Suppressor macrophage treated with lipopolysaccharide for 4 hours (primary cell): ENCODE results near the gene NARS2.
"Not testable (repeated sequence)": the region's sequence is repeated elsewhere in the genome, so short reads cannot be mapped to it uniquely, and the experiment has no call there.

Experiments
- DNase-seq: peaks from one replicate; pipeline ENCODE4 v3.0.0-alpha.2; 2020

NARS2 gene

DNA sequence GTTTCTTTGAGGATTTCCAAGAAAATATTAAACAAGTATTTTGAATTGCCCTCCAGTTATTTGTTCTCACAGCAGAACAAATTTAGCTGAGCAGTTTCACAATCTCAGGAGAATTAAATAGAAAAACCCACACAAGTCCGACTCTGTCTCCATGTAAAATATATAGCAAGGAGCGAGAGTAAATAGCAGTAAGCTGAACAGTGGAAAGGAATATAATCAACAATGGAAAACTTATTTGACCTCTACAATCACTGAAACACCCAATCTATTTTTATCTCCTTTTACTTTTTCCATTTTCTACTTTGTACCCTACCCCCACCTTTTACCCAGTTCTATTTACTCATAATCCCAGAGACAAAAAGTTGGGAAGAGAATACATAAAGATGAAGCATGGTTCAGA, 34.4 kb downstream of the NARS2 start:
- DNase-seq = no peak

DNA sequence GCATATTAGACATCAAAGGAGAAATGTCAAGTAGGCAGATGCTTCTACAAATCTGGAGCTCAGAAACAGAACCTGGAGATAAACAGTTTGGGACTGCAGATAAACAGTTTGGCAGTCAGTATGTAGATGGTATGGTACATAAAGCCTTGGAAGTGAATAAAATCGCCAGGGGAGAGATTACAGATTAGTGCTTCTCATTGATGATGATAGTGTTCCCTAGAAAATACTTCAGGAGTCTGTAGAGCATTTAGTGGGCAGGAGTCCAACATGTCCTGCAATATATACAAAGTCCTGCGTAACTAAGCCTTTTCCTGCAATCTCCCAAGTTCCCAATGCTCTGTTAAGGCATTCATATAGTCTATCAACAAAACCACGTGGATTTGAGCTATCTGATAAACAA, 35.2 kb downstream of the NARS2 start:
- DNase-seq = no peak

DNA sequence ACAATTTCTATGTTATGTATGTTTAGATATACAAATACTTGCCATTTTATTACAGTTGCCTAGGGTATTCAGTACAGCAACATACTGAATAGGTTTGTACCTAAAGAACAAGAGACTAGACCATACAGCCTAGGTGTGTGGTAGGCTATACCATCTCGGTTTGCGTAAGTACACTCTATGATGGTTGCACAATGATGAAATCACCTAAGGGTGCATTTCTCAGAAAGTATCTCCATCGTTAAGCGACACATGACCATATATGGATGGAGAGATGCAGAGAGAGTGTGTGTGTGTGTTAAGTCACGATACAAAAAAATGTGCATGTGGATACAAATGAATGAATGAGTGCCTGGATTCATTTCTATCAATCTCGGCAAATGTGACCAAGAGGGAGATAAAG, 37.7 kb downstream of the NARS2 start:
- no peak for DNase-seq

DNA sequence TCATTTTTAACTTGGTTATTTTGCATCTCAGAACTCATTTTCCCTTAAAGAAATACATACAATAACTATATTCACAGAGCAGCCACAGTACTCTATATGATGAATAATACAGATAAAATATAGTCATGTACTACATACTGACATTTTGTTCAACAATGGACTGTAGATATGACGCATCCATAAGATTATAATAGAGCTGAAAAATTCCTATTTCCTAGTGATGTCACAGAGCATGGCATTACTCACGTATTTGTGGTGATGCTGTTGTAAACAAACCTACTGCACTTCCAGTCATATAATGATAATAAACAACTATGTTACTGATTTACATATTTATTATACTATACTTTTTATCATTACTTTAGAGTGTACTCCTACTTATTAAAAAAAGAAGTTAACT, 38.7 kb downstream of the NARS2 start:
- DNase-seq = no peak

DNA sequence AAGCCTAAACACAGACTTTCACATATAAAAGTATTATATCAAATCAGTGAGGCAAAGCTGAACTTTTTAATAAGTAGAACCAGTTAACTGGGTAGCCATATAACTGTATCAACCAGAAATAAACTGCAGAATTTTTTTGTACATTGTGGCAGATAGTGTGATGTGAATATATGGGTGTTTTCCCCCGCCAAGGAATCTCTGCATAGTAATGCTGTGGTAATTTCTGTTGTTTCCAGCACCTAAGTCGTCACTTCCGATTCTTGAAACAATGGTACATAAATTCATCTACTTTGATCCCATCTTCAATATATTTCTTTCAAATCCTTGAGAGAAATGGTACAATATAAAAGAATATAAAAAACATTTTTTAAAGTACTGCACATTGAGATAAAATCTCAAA, 39.6 kb downstream of the NARS2 start:
- no peak for DNase-seq

DNA sequence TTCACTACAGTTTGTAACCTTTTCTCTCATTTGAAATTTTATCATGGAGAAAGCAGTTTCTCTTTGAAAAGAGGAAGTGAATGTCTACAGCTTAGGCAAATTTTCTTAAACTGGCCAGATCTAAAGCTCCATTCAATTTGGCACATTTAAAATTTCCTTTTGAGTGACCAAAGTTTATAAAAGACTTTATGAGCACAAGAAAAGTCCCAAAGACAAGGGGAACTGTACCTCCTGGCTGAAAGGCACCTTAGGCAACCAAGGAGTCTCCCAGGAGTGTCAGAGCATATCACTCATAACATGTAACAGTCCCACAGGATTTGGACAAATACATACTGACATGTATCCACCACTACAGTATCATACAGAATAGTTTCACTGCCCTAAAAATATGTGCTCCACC, 41.3 kb downstream of the NARS2 start:
- DNase-seq = peak; percentile 48

DNA sequence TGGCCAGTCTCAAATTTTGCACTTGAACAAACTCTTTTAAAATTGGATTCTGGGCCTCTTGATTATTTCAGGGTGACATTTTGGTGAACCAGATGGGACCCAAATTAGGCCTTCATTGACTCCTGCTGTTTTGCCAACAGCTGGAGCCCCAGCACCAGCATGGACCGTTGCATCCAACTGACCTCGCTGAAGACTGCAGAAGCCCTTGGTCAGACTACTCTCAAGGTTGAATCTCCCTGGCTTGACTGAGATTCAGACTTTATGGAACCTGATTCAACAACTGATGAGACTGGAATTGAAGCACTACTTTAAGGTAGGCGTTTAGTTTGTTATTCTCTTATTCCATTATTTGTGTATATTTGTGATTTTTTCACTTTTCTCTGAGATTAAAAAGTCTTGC, 41.7 kb downstream of the NARS2 start:
- DNase-seq = peak; percentile 2

DNA sequence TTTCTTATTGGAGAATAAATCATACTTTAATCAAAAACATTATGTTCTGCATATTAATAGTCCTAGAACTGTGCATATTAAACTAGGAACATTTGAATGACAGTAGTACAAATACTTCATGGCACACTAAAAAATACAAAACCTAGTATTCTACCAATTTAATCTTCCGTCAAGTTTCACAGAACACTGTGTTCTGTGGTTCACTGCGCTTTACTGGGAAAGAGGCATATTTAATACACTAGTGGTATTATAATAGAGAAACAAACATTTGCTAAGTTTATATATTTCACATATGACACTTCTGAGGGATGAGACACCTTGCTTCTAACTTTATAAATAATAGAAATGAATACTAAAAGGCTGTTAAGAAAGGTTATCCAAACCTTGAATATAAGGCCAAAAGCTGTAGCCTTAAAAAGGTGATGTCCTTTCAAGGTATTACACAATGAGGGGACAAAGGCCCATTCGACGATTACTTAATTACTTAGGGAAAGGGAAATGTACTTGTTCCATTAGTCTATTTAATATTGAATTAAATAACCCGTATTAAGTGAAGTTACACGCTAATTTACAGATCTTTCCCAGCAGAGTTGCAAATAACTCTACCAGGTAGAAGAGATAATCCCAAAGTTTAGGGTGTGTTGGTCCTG, 48.0 kb downstream of the NARS2 start:
- DNase-seq = no peak

DNA sequence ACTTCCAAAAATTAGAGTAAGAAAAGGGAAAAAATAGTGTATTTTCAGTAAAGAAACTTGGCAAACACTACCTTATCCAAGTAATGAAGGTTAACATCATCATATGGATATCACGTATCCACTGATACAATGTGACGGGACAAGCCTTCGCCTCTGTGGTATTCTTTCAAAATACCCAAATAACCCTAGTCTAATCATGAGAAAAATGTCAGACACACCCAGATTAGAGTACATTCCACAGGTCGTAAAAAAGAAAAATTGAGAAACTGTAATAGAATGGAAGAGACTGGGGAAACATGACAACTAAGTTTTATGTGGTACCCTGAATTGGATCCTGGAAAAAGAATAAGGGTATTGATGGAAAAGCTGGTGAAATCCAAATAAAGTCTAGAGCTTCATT, 48.9 kb downstream of the NARS2 start:
- no peak for DNase-seq

DNA sequence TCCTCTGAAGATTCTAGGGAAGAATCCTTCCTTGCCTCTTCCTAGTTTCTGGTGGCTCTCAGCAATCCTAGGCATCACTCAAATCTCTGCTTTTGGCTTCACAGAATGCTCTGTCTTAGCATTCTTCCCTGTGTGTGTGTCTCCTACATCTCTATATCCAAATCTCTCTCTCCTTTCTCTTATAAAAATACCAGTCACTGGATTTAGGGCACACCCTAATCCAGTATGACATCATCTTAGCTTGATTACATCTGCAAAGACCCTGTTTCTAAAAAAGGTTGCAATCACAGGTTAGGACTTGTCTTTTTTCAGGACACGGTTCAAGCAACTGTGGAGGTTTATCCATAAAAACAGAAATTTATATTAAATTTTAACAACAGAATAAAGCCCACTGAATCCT, 54.4 kb downstream of the NARS2 start:
- no peak for DNase-seq

DNA sequence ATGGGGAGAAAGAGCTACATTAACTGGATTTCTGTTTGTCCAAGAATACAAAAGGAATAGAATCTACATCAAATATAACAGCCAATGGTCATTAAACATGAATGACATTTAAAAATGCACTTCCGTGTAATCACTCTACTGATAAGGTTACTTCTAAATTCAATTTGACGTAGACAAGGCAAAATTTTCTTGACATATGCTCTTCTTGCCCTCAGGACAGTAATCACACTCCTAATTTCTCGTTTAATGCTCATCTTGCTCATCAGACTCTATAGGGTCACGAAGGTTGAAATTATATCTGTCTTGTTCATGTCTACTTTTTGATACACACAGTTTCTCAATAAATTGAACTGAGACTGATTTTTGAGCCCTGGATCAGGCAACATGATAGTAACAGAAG, 58.4 kb downstream of the NARS2 start:
- no peak for DNase-seq

DNA sequence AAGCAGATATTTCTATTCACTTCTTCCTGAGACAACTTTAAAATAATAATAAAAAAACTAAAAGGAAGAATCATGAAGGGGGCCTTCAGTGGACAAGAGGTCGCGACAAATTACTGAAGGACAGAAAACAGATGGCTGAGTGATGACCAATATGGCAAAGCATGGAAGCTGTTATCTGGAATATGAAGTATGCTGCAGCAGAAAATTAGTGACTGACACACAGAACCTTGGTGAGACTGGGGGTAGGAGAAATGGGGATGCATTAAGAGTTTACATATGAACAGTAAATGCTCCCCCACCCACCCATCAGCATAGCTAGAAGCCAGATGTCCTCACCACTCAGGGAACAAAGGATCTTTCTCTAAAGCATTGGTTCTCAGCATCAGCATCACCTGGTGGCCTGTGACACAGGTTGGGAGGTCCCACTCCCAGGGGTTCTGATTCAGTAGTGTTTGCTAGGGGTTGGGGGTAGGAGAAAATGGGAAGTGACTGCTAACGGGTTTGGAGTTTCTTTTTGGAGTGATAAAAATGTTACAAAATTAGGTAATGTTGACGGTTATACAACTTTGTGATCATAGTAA, 59.7 kb downstream of the NARS2 start:
- DNase-seq = no peak

DNA sequence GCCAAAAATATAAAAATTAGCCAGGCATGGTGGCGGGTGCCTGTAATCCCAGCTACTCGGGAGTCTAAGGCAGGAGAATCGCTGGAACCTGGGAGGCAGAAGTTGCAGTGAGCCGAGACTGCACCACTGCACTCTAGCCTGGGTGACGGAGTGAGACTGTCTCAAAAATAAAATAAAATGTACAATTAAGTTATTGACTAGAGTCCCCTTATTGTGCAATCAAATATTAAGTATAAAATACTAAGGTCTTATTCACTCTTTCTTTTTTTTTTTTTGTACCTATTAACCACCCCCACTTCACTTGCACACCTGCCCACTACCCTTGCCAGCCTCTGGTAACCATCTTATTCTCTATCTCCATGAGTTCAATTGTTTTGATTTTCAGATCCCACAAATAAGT, 61.6 kb downstream of the NARS2 start:
- DNase-seq = not testable (repeated sequence)

DNA sequence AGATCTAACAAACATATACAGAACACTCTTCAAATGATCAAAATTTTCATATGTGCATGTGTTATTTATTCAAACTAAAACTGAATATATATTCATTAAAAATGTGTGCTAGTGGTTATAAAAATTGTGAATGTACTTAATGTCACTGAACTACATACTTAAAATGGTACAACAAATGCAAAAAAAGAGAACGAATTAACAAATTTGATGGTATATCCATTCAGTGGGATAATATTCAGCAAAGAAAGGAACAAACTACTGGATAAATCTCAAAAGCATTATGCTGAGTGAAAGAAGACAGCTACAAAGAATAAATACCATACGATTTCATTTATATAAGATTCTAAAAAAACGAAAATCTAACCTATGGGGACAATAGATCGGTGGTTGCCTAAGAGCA, 64.1 kb downstream of the NARS2 start:
- no peak for DNase-seq

DNA sequence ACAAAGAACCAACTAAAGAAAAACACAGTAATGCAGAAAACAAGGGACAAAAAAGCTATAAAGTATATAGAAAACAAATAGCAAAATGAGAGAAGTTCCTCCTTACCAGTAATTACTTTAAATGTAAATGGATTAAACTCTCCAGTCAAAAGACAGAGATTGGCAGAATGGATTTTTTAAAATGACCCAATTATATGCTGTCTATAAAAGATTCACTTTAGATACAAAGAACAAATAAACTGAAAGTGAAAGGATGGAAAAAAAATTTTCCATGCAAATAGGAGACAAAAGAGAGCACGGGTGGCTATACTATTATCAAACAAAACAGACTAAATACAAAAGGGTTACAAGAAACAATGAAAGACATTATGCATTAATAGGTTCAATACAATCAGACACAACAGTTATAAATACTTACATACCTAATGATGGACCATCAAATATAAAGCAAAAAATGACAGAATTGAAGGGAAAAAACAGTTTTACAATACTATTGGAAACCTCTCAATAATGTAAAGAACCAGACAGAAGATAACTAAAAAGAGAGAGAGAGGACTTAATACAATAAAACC, 64.6 kb downstream of the NARS2 start:
- DNase-seq = no peak

DNA sequence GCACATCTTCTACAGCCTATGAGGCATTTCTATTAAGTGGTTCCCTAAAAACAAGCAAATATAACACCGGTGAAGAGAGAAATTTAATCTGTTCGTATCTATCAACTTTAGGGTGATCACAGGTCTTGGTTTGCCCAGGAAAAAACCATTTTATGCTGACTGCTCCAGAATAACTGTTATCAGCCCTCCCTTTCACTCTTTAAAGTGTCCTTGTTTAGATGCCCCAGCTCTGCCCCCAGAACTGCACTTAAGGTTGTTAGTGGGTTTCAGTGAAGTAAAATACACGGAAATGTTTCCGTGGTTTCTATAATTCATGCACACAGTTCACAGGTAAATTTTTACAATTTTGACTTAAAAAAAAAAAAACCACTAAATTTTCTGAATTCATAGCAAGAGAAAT, 70.0 kb downstream of the NARS2 start:
- DNase-seq = no peak

DNA sequence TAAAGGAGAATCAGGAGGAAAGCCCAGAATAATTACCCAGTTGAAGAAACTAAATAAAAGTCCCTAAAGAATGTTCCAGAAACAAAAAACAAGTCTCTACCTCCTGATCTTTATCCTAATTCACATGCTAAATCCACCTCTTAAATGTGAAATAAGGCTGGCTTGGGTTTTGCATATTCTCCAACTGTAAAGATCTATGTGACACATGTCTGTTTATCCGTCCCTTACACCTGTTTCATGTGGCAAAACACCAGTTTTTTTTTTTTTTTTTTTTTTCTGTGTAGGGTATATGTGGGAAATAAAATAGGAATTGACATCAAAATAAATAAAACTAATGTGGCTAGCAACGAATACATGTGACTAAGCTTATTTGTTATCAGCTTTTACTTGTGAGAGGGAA, 70.5 kb downstream of the NARS2 start:
- DNase-seq = no peak

DNA sequence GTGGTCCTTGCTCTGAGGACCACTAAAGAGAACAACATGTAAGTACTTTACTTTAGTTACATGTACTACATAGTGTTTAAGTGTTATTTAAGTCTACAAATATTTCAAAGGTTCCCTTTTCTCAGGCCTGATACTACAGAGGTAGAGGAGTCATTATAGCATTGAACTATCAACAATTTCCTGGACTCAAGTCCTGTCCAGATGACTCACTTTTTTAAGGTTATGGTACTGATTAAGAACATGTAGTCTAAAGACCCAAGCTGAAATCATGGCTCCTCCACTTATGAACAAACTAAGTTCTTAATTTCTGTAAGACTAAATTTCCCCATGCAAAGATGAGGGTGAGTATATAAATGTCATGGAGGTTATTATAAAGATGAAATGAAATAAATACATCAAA, 74.7 kb downstream of the NARS2 start:
- DNase-seq = no peak

DNA sequence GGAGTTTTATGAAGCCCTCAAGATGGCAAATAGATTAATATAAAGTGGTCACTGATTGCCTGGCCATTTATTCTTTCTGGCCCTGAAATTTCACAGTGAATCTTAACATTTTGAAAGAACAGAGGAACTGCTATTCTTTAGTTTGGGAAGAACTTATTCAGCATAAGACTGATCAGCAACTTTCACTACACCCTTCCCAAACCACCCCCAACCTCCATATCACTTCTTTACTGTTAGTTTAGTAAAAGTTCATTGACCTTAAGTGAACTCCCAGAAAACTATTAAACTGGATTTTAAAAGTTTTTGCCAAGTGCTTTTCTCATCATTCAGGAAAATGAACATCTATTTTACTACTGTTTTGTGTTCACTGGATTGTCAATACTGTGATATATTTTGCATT, 77.4 kb downstream of the NARS2 start:
- DNase-seq = peak; percentile 33

DNA sequence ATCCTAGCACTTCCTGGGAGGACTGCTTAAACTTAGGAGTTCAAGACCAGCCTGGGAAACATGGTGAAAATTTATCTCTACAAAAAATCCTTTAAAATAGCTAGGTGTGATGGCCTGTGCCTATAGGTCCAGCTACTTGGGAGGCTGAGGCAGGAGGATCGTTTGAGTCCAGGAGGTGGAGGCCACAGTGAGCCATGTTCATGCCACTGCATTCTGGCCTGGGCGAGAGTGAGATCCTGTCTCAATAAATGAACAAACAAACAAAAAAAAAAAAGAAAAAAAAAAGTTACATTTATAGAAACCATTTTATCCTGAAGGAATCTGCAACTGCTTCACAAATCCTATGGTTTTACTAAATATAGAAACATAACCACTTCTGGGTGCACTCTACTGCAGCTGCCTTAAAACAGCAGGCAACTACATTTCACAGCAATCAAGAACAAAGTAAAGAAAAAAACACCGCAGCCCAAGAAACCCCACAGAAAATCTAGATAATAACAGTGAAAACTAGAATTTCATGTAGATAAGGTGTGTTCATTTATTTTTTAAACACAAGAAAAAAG, 81.2 kb downstream of the NARS2 start:
- DNase-seq = no peak

DNA sequence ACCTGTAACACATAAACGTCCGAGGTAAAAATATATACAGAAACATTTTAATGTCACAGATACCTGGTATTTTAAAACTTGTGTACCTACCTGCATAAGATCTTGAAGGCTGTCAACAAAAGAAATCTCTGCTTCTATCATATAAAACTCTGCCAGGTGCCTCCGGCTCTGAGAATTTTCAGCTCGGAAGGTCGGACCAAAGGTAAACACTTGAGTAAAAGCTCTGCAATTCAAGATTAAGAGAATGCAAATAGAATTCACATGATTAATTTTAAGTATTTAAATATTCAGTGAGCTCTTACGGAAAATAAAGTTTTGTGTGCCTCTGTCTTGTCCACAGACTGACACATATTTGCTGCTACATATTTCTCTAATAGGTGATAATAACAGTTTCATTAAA, 81.7 kb downstream of the NARS2 start:
- no peak for DNase-seq

DNA sequence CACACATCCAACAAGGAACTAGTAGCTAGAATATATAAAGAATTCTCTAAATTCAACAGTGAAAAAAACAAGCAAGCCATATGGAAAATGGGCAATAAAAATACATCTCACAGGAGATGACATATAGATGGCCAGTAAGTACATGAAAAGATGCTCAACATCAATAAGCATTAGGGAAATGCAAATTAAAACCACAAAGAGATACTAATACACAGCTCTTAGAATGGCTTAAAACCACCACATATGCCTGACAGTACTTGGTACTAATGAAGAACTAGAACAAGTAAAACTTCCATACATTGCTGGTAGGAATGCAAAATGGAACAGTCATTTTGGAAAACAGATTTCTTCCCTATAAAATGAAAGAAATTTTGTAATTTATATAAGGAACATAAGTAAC, 85.5 kb downstream of the NARS2 start:
- DNase-seq = no peak

DNA sequence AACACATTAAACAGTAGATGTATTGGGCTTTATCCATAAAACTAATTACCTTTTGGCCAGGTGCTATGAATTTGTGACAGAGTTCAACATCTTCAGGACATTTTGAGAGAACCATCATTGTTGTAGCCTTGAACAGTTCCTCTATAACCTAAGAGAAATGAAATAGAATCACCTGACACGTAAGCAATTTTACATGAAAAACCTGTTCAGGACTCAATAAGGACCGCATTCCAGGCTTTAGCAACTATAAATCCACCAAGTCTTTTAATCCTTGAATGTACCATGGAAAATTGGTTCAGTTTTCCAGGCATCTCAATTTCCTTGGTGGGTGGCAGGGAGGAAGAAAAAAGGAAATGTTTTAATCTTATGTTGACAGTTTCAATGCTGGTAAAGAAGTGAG, 96.1 kb downstream of the NARS2 start:
- DNase-seq = no peak

DNA sequence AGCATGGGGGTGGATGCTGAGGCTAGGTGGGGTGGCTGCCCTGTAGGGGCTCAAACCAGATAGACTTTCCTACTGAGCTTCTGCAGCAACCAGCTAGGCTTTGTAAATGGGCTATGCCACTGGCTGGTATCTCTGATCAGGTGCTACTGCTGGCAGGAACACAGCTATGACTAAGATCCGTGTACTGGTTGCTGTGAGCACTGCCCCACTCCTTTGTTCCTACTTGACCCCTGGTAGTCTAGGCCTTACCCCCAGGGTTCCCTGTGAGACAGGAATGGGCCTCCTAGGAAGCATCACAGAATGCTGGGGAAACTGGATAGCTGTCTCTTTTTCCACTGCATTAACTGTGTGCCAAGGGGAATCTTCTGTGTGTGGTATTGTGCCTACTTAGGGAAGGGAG, 98.6 kb downstream of the NARS2 start:
- DNase-seq = no peak

DNA sequence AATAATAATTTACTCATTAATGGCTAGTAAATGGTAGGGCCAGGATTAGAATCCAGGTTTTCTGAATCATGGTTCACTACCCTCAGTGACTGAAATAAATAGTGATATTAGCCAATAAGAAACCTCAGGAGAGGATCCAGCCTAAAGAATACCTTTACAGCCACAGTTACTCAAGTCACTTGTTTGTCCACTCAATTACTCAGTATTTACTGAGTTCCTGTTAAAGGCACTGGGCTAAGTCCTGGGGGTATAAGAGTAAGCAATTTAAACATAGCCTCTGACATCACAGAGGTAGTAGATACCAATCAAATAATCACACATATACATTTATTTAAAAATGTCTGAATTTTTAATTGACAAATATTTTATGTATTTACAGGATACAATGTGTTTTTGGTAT, 100.2 kb downstream of the NARS2 start:
- DNase-seq = no peak
